ENCODE data around the gene STRA6. TPM values are rescaled to one million over a fixed set of nuclear protein-coding genes. Genes with fewer than 3 reads are reported as not detected.

The STRA6 gene
- polyA plus RNA-seq, 1 of the 3 experiments (the other 2 are of a cell fraction) = 27.9 TPM

GRCh38 chr15:74240002-74240568 is 37.5 kb upstream of the STRA6 start (continued):
- TF ChIP-seq CTCF (IDR thresholded peaks at IDR 0.05) = peak; percentile 72
- TF ChIP-seq JUND (IDR thresholded peaks at IDR 0.05) = no peak
- TF ChIP-seq USF1 (IDR thresholded peaks at IDR 0.05; ENCODE audit: borderline replicate concordance, low read depth) = peak; percentile 51; the same call in 1 of the 2 replicates
- TF ChIP-seq PBX3 (IDR thresholded peaks at IDR 0.05) = no peak
- TF ChIP-seq MAX (IDR thresholded peaks at IDR 0.05; ENCODE audit: low read depth) = peak; percentile 91
- TF ChIP-seq RAD21 (IDR thresholded peaks at IDR 0.05; ENCODE audit: low read length) = peak; percentile 41
- no peak for TF ChIP-seq IRF3 (IDR thresholded peaks at IDR 0.05; ENCODE audit: low read depth, low read length)
- TF ChIP-seq RXRA (IDR thresholded peaks at IDR 0.05; ENCODE audit: borderline replicate concordance, low read depth) = peak; percentile 80; the same call in 1 of the 2 replicates

- H3K4me3 ChIP-seq (ENCODE audit: low read depth in 2 of 2, low read length in 1 of 2) = no peak overlapping the region
- WGBS (ENCODE audit: low lambda C conversion rate) = 79% methylated on average over 6 of the region's 6 CpGs
- peak overlapping the region; percentile 55 for H3K4me2 ChIP-seq
- peak overlapping the region; percentile 70 to 97 for H3K27ac ChIP-seq (ENCODE audit: low read depth in 2 of 2, low read length in 1 of 2)
- ChIA-PET POLR2A (interaction anchor here (0.7 to 1.4 kb wide), 3 partner anchors 11 to 52 kb away, joined by 3 to 5 read pairs (median 4); no protein-coding TSS in a partner anchor), CTCF (interaction anchor here (0.7 to 2.8 kb wide), 12 partner anchors 8 to 111 kb away, joined by 3 to 10 read pairs (median 4); no protein-coding TSS in a partner anchor)
- no peaks in the 10 kb centered on the region for H3F3A ChIP-seq (replicated peaks; ENCODE audit: insufficient read depth)
- DNase-seq = peak; percentile 48
- H3K27me3 ChIP-seq (ENCODE audit: insufficient read depth) = no peaks in the 10 kb centered on the region
- peaks cover 52 to 58% of the 10 kb centered on the region in 2 experiments for H3K4me1 ChIP-seq (ENCODE audit: control insufficient read depth in 1 of 2, insufficient read depth in 2 of 2, low read depth in 1 of 2, low read length in 1 of 2)
- no peaks in the 10 kb centered on the region for H3K36me3 ChIP-seq (replicated peaks in 1 of 2; ENCODE audit: control insufficient read depth in 1 of 2, insufficient read depth in 2 of 2, low read length in 1 of 2)
- no peaks in the 10 kb centered on the region for H4K20me1 ChIP-seq (ENCODE audit: insufficient read depth)
- no peaks in the 10 kb centered on the region for H3K79me2 ChIP-seq (ENCODE audit: insufficient read depth)
- H3K9ac ChIP-seq = 0 out of 2 replicates have a peak overlapping the region, but pooled peaks have one; percentile 19
- no peak overlapping the region for H2AFZ ChIP-seq (ENCODE audit: low read depth)
- H3K9me3 ChIP-seq = no peaks in the 10 kb centered on the region
- H3K9me2 ChIP-seq = no peaks in the 10 kb centered on the region
- TF ChIP-seq RFX5 (IDR thresholded peaks at IDR 0.05; ENCODE audit: low read length) (no peak), PBX3 (IDR thresholded peaks at IDR 0.05) (no peak), REST (IDR thresholded peaks at IDR 0.05; ENCODE audit: low read depth, low read length) (no peak), ELF1 (IDR thresholded peaks at IDR 0.05) (no peak), SIN3A (IDR thresholded peaks at IDR 0.05; ENCODE audit: borderline replicate concordance, low read depth, low read length) (no peak), IRF3 (IDR thresholded peaks at IDR 0.05; ENCODE audit: low read depth, low read length) (no peak), RXRA (IDR thresholded peaks at IDR 0.05; ENCODE audit: borderline replicate concordance, low read depth) (no peak), USF1 (IDR thresholded peaks at IDR 0.05; ENCODE audit: borderline replicate concordance, low read depth) (no peak)
Measured at GRCh38 chr15:74239051-74239705, 36.6 kb upstream of the STRA6 start.
